HepG2 (cell line): ENCODE results near the gene RUNX2. TPM values are rescaled to one million over a fixed set of nuclear protein-coding genes. Genes with fewer than 3 reads are reported as not detected.

Experiments
- ATAC-seq: fragments of 200-7000 bp; cut with Tn5 transposase; 3 replicates; pipeline ENCODE4 v1.9.1; 2020; ENCODE audit warnings: mild to moderate bottlenecking, moderate library complexity
- BruUV-seq: library from RNA; stranded (reverse); fragments of 400-500 nt; replicated peaks from 2 replicates; lab custom pipeline; 2021; lab: Mats Ljungman, UMichigan
- CTCF ChIA-PET: fragments of 300-600 bp; formaldehyde crosslinking; extraction: SDS; loops from one replicate; lab custom pipeline; 2021; ENCODE audit warnings: low total read pairs, inconsistent platforms, low intra/inter-chr PET ratio; lab: Yijun Ruan, JAX
- POLR2A ChIA-PET: fragments of 350-600 bp; sonication (Branson Sonifier 250); formaldehyde crosslinking; loops from one replicate; lab custom pipeline; 2020; ENCODE audit warnings: antibody characterized with exemption, inconsistent platforms; lab: Yijun Ruan, JAX
- DNase-seq: peaks from one replicate; pipeline ENCODE4 v3.0.0-alpha.2; 2015; ENCODE audit warnings: low spot score
- FAIRE-seq: peaks from 3 replicates; lab custom pipeline; 2011; peaks lifted over from hg19 to GRCh38; lab: Jason Lieb, UNC
- H2AFZ ChIP-seq: one replicate; pipeline ENCODE4 v1.6.1; 2011; ENCODE audit warnings: low read length, inconsistent platforms
- H3K27ac ChIP-seq: fragments of 300-600 bp; 3 replicates; pipeline ENCODE4 v1.8.0; 2011; ENCODE audit warnings: mixed run types, mild to moderate bottlenecking, mixed read lengths, low read length, inconsistent platforms; ENCODE audit not compliant: insufficient read depth; ENCODE audit errors: extremely low read length
- H3K27me3 ChIP-seq, 2 experiments: fragments of 200-600 bp in 1 of 2; 2 replicates in 1 of 2; 3 replicates in 1 of 2; pipeline versions ENCODE4 v1.6.0 to v1.8.0; 2011; ENCODE audit warnings: low read length in 2 of 2, mild to moderate bottlenecking in 2 of 2, moderate library complexity in 2 of 2, inconsistent platforms in 1 of 2; ENCODE audit not compliant: insufficient read depth in 2 of 2, control insufficient read depth in 1 of 2
- H3K36me3 ChIP-seq, 2 experiments: fragments of 200-600 bp in 1 of 2; replicated peaks in 1 of 2; 2 replicates in 1 of 2; 3 replicates in 1 of 2; pipeline versions ENCODE4 v1.5.1 to v1.8.0; 2011; ENCODE audit warnings: low read length in 2 of 2, inconsistent platforms in 1 of 2; ENCODE audit not compliant: insufficient read depth in 2 of 2, control insufficient read depth in 1 of 2
- H3K4me1 ChIP-seq: 2 replicates; pipeline ENCODE4 v1.5.1; 2012; ENCODE audit warnings: low read length, inconsistent platforms; ENCODE audit not compliant: insufficient read depth
- H3K4me2 ChIP-seq: 2 replicates; pipeline ENCODE4 v1.6.0; 2011; ENCODE audit warnings: low read depth, low read length, inconsistent platforms
- H3K4me3 ChIP-seq, 3 experiments: fragments of 200-600 bp in 1 of 3; sonication (generic), shearing (Covaris generic) in 1 of 3; replicated peaks in 1 of 3; 2 replicates each; pipeline ENCODE4 v1.5.1; 2011 to 2016; ENCODE audit warnings: low read length in 3 of 3, inconsistent platforms in 2 of 3, low read depth in 2 of 3, mild to moderate bottlenecking in 2 of 3, control low read depth in 1 of 3, mixed read lengths in 1 of 3; ENCODE audit not compliant: insufficient read depth in 1 of 3
- H3K79me2 ChIP-seq: one replicate; pipeline ENCODE4 v1.6.1; 2011; ENCODE audit warnings: low read length, inconsistent platforms; ENCODE audit not compliant: insufficient read depth
- H3K9ac ChIP-seq: 2 replicates; pipeline ENCODE4 v1.6.0; 2011; ENCODE audit warnings: mild to moderate bottlenecking, low read depth, low read length, inconsistent platforms; ENCODE audit not compliant: insufficient read depth
- H3K9me3 ChIP-seq: 2 replicates; pipeline ENCODE4 v1.5.1; 2012; ENCODE audit warnings: mild to moderate bottlenecking, low read length
- H4K20me1 ChIP-seq: 2 replicates; pipeline ENCODE4 v1.6.0; 2011; ENCODE audit warnings: inconsistent platforms, mild to moderate bottlenecking, low read length, moderate library complexity; ENCODE audit not compliant: insufficient read depth
- FOXK1 ChIP-seq: sonication (generic); formaldehyde crosslinking; IDR thresholded peaks from 2 replicates; pipeline ENCODE4 v1.4.0; 2020; ENCODE audit warnings: low read depth, missing genetic modification reagents, borderline replicate concordance
- KAT2B ChIP-seq: fragments of 150-350 bp; IDR thresholded peaks from 2 replicates; pipeline ENCODE4 v1.6.1; 2014; ENCODE audit warnings: low read depth, low read length, borderline replicate concordance
- NFE2L1 ChIP-seq: sonication (generic); formaldehyde crosslinking; IDR thresholded peaks from 2 replicates; pipeline ENCODE4 v1.4.0; 2020; ENCODE audit warnings: missing genetic modification reagents, mild to moderate bottlenecking, borderline replicate concordance
- NR3C1 ChIP-seq: sonication (generic); formaldehyde crosslinking; IDR thresholded peaks from 2 replicates; pipeline ENCODE4 v1.4.0; 2020; ENCODE audit warnings: missing genetic modification reagents
- RAD21 ChIP-seq: fragments of 450-650 bp; formaldehyde crosslinking; IDR thresholded peaks from 2 replicates; pipeline ENCODE4 v1.5.0; 2020; ENCODE audit warnings: mild to moderate bottlenecking
- ZNF292 ChIP-seq: sonication (generic); formaldehyde crosslinking; IDR thresholded peaks from 2 replicates; pipeline ENCODE4 v1.8.1; 2022; ENCODE audit warnings: mild to moderate bottlenecking, low read depth, missing genetic modification reagents, borderline replicate concordance
- WGBS: methylation state at CpG from one replicate; pipeline ENCODE4 v1.1.6; 2017; ENCODE audit warnings: low lambda C conversion rate; 5-methylcytosine and 5-hydroxymethylcytosine counted together
- in situ Hi-C: cut with HindIII; loops from 2 replicates; pipeline ENCODE4 v1.10.0; 2017; ENCODE audit warnings: low pct_unique_long_range_greater_than_20kb; ENCODE audit not compliant: extremely low pct_ligation_motif_present
- intact Hi-C: fragments of 100-400 bp; cut with micrococcal nuclease; formaldehyde crosslinking; loops from one replicate; pipeline ENCODE4 v1.10.0; 2022; ENCODE audit not compliant: unreplicated experiment
- polyA plus RNA-seq, 8 experiments: library from polyadenylated mRNA; depleted of rRNA in 3 of 8; stranded (reverse) in 7 of 8; unstranded in 1 of 8; fragments of >200 nt; fragmentation: Illumina TruSeq in 4 of 8; extraction: Trizol in 4 of 8; gene quantifications; 2 replicates each; pipeline versions ENCODE4 v1.2.1 to v1.2.3, GENCODE V29; 2011 to 2016; ENCODE audit warnings: low read depth in 4 of 8, missing spikeins in 1 of 8, mixed read lengths in 1 of 8; ENCODE audit not compliant: insufficient read depth in 1 of 8
- total RNA-seq, 5 experiments: library from RNA; depleted of rRNA; stranded (reverse); fragments of >200 nt; fragmentation: Illumina TruSeq; extraction: Trizol; gene quantifications; 2 replicates each; pipeline ENCODE4 v1.2.3, GENCODE V29; 2016; ENCODE audit warnings: low read depth in 1 of 5
- TF ChIP-seq, protein P1 (sequence below): sonication (generic); formaldehyde crosslinking; IDR thresholded peaks from 2 replicates; pipeline ENCODE4 v1.4.0; 2020; ENCODE audit warnings: missing genetic modification reagents, borderline replicate concordance

The RUNX2 gene
- total and polyA plus RNA-seq, 2 of the 13 experiments (the other 11 are each of a cell fraction or from before 2014, with no cell fraction given), result not detected

DNA sequence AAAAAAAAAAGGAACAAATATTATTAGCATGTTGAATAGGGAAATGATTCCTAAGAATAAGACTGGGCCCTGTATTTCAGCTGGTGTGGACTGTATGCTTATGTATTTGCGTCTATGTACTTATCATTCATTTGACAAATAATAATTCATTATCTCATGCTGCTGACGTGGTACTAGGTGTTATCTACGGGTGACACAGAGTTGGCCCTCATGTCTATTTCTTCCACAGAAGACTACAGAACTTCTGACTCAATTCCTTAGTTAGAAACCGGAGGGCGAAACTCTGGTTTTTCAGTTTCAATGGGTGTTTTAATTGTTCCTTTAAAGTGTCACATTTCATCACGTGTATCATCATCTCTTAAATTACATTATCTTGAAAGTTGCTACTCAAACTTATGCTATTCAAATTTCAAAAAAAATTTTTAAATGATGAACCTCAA is 381.7 kb downstream of the RUNX2 start:
- no peak overlapping the region for H3K4me3 ChIP-seq
- no peaks in the 10 kb centered on the region for H3K9me3 ChIP-seq
- WGBS, result 20% methylated on average over 6 of the region's 6 CpGs
- POLR2A ChIA-PET, result no interaction called here
- H3K27ac ChIP-seq, result no peak overlapping the region
- intact Hi-C loops (loop anchor here (5.0 kb wide), 1 partner anchor 288 kb away; no protein-coding TSS in a partner anchor), in situ Hi-C loops (loop anchor here (10.0 kb wide), 1 partner anchor 1235 kb away; no protein-coding TSS in a partner anchor)
- H3K36me3 ChIP-seq, result no peaks in the 10 kb centered on the region
- no peak for TF ChIP-seq NFE2L1
- no peak for TF ChIP-seq KAT2B
- no peak for TF ChIP-seq ZNF292 (CRISPR knock-in tag)
- TF ChIP-seq, protein P1, sequence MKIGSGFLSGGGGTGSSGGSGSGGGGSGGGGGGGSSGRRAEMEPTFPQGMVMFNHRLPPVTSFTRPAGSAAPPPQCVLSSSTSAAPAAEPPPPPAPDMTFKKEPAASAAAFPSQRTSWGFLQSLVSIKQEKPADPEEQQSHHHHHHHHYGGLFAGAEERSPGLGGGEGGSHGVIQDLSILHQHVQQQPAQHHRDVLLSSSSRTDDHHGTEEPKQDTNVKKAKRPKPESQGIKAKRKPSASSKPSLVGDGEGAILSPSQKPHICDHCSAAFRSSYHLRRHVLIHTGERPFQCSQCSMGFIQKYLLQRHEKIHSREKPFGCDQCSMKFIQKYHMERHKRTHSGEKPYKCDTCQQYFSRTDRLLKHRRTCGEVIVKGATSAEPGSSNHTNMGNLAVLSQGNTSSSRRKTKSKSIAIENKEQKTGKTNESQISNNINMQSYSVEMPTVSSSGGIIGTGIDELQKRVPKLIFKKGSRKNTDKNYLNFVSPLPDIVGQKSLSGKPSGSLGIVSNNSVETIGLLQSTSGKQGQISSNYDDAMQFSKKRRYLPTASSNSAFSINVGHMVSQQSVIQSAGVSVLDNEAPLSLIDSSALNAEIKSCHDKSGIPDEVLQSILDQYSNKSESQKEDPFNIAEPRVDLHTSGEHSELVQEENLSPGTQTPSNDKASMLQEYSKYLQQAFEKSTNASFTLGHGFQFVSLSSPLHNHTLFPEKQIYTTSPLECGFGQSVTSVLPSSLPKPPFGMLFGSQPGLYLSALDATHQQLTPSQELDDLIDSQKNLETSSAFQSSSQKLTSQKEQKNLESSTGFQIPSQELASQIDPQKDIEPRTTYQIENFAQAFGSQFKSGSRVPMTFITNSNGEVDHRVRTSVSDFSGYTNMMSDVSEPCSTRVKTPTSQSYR (CRISPR knock-in tag), result no peak
- no peak for TF ChIP-seq FOXK1 (CRISPR knock-in tag)
- no peak for TF ChIP-seq NR3C1
- no peak for TF ChIP-seq RAD21
- no peak for FAIRE-seq
- H3K4me2 ChIP-seq, result no peak overlapping the region
- CTCF ChIA-PET, result no interaction called here
- H3K4me1 ChIP-seq, result no peaks in the 10 kb centered on the region
- no peak for ATAC-seq
- no peak overlapping the region for H2AFZ ChIP-seq
- DNase-seq, result no peak
- H3K79me2 ChIP-seq, result no peaks in the 10 kb centered on the region
- H4K20me1 ChIP-seq, result no peaks in the 10 kb centered on the region
- no peak overlapping the region for H3K9ac ChIP-seq
- BruUV-seq, result no TSS peak
- peaks cover 0 to 9% of the 10 kb centered on the region in 2 experiments; a peak in 4 of 5 replicates for H3K27me3 ChIP-seq
